GM12891 (cell line): ENCODE data around the gene CACNA1S.

Experiments used
- POLR2A ChIP-seq: IDR thresholded peaks from 2 replicates; pipeline ENCODE4 v1.6.1; 2011; ENCODE audit warnings: low read depth, low read length, control low read depth
- TAF1 ChIP-seq: IDR thresholded peaks from 2 replicates; pipeline ENCODE4 v1.6.1; 2011; ENCODE audit warnings: low read depth, low read length, control low read depth

DNA sequence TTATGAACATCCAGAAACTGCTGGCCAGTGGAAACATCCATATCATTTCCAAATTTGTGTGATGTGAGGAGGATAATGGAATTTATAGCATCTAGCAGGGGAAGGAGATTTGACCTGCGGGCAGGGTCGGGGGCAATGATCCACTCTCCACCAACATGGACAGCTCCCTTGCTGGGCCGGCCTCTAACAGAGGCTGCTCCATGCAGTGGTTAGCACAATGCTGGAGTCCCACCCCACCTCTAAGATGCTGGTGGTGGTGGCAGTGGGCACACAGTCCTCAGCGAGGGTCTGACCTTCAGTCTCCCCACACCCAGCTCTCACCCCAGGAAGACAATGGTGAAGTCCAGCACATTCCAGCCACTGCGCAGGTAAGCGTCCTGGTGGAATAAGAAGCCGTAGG, 18.7 kb downstream of the CACNA1S start:
- TF ChIP-seq POLR2A (no peak), TAF1 (no peak)
